Endothelial cell of umbilical vein (primary cell): ENCODE results near the gene CTBP2. TPM values are rescaled to one million over a fixed set of nuclear protein-coding genes. Genes with fewer than 3 reads are reported as not detected.
"Not testable (repeated sequence)": the region's sequence is repeated elsewhere in the genome, so short reads cannot be mapped to it uniquely, and the experiment has no call there.

Experiments
- BruUV-seq: library from RNA; stranded (reverse); fragments of 400-500 nt; replicated peaks from 2 replicates; lab custom pipeline; 2021; lab: Mats Ljungman, UMichigan
- CTCF ChIA-PET: fragments of 300-600, 350-600 bp; sonication (Branson Sonifier 250); formaldehyde crosslinking; loops from one replicate; lab custom pipeline; 2021; ENCODE audit warnings: antibody characterized with exemption, inconsistent platforms; lab: Charles Lee
- POLR2A ChIA-PET: fragments of 300-600, 350-600 bp; sonication (Branson Sonifier 250); formaldehyde crosslinking; loops from one replicate; lab custom pipeline; 2021; ENCODE audit warnings: antibody characterized with exemption, inconsistent platforms; lab: Charles Lee
- DNase-seq: peaks from one replicate; pipeline ENCODE4 v3.0.0-alpha.2; 2011; ENCODE audit warnings: low read depth, low spot score
- FAIRE-seq: peaks from 2 replicates; lab custom pipeline; 2011; peaks lifted over from hg19 to GRCh38; lab: Jason Lieb, UNC
- H2AFZ ChIP-seq: 2 replicates; pipeline ENCODE4 v1.6.0; 2012; ENCODE audit warnings: low read depth, low read length, control low read depth, inconsistent platforms
- H3K27ac ChIP-seq: 2 replicates; pipeline ENCODE4 v1.5.1; 2011; ENCODE audit warnings: low read depth, mild to moderate bottlenecking, control low read depth, low read length, moderate library complexity; ENCODE audit not compliant: insufficient read depth
- H3K27me3 ChIP-seq, 2 experiments: 2 replicates each; pipeline versions ENCODE4 v1.6.0 to v1.6.1; 2011; ENCODE audit warnings: low read length in 2 of 2, mixed read lengths in 1 of 2; ENCODE audit not compliant: control insufficient read depth in 2 of 2, insufficient read depth in 2 of 2
- H3K36me3 ChIP-seq, 2 experiments: 2 replicates in 1 of 2; 3 replicates in 1 of 2; pipeline ENCODE4 v1.5.1; 2011; ENCODE audit warnings: low read length in 2 of 2, mild to moderate bottlenecking in 1 of 2, moderate library complexity in 1 of 2; ENCODE audit not compliant: control insufficient read depth in 2 of 2, insufficient read depth in 2 of 2; ENCODE audit errors: extremely low read depth in 1 of 2
- H3K4me1 ChIP-seq: 3 replicates; pipeline ENCODE4 v1.5.1; 2011; ENCODE audit warnings: mild to moderate bottlenecking, low read length; ENCODE audit not compliant: control insufficient read depth, insufficient read depth; ENCODE audit errors: extremely low read depth
- H3K4me2 ChIP-seq: 2 replicates; pipeline ENCODE4 v1.6.1; 2011; ENCODE audit warnings: low read length, control low read depth, mixed read lengths; ENCODE audit not compliant: insufficient read depth
- H3K4me3 ChIP-seq, 3 experiments: fragments of 200-600 bp in 1 of 3; sonication (generic), shearing (Covaris generic) in 1 of 3; replicated peaks in 1 of 3; 2 replicates each; pipeline ENCODE4 v1.5.1; 2011 to 2016; ENCODE audit warnings: control low read depth in 3 of 3, low read length in 3 of 3, mild to moderate bottlenecking in 2 of 3, inconsistent platforms in 1 of 3, low read depth in 1 of 3, moderate library complexity in 1 of 3; ENCODE audit not compliant: insufficient read depth in 1 of 3
- H3K79me2 ChIP-seq: 2 replicates; pipeline ENCODE4 v1.6.0; 2012; ENCODE audit warnings: low read length, inconsistent platforms; ENCODE audit not compliant: control insufficient read depth, insufficient read depth
- H3K9ac ChIP-seq: replicated peaks from 2 replicates; pipeline ENCODE3; 2011; ENCODE audit warnings: low read length, control low read depth; ENCODE audit not compliant: insufficient read depth; ENCODE audit errors: extremely low read depth
- H3K9me1 ChIP-seq: replicated peaks from 3 replicates; pipeline ENCODE4 v1.6.0; 2011; ENCODE audit warnings: mild to moderate bottlenecking, low read length; ENCODE audit not compliant: control insufficient read depth, insufficient read depth; ENCODE audit errors: extremely low read depth
- H3K9me3 ChIP-seq: replicated peaks from 2 replicates; pipeline ENCODE4 v1.5.1; 2012; ENCODE audit warnings: low read length, inconsistent platforms; ENCODE audit not compliant: control insufficient read depth, insufficient read depth
- H4K20me1 ChIP-seq: replicated peaks from 2 replicates; pipeline ENCODE3; 2011; ENCODE audit warnings: mild to moderate bottlenecking, low read length; ENCODE audit not compliant: control insufficient read depth, insufficient read depth; ENCODE audit errors: extremely low read depth
- CTCF ChIP-seq, 2 donors: IDR thresholded peaks; 1 replicate in 1 of 2; 2 replicates in 1 of 2; pipeline ENCODE4 v1.5.1; 2011; ENCODE audit warnings: low read length in 2 of 2, mild to moderate bottlenecking in 2 of 2, moderate library complexity in 2 of 2, control low read depth in 1 of 2, inconsistent platforms in 1 of 2, low read depth in 1 of 2; ENCODE audit not compliant: insufficient read depth in 1 of 2; ENCODE audit errors: extremely low read depth in 1 of 2
- EZH2 ChIP-seq: IDR thresholded peaks from 2 replicates; pipeline ENCODE4 v1.6.1; 2012; ENCODE audit warnings: borderline replicate concordance, low read depth, mild to moderate bottlenecking, moderate library complexity, low read length, inconsistent platforms; ENCODE audit not compliant: severe bottlenecking
- FOS ChIP-seq: IDR thresholded peaks from 2 replicates; pipeline ENCODE4 v1.6.1; 2011; ENCODE audit warnings: mild to moderate bottlenecking, low read length, moderate library complexity, borderline replicate concordance; ENCODE audit not compliant: insufficient read depth
- GATA2 ChIP-seq: IDR thresholded peaks from 2 replicates; pipeline ENCODE4 v1.7.0; 2011; ENCODE audit warnings: low read depth, mild to moderate bottlenecking, moderate library complexity, mixed read lengths, low read length; ENCODE audit not compliant: insufficient read length, insufficient read depth
- JUN ChIP-seq: IDR thresholded peaks from 2 replicates; pipeline ENCODE4 v1.6.1; 2011; ENCODE audit warnings: borderline replicate concordance, low read depth; ENCODE audit not compliant: insufficient read length, insufficient read depth
- MAX ChIP-seq: IDR thresholded peaks from 2 replicates; pipeline ENCODE4 v1.6.1; 2011; ENCODE audit not compliant: insufficient read depth, insufficient read length
- MYC ChIP-seq: IDR thresholded peaks from one replicate; pipeline ENCODE4 v1.6.1; 2011; ENCODE audit warnings: mild to moderate bottlenecking, low read depth, low read length
- POLR2A ChIP-seq: IDR thresholded peaks from 2 replicates; pipeline ENCODE4 v1.6.1; 2012; ENCODE audit warnings: low read depth, mild to moderate bottlenecking, control low read depth, low read length
- POLR2AphosphoS5 ChIP-seq: IDR thresholded peaks from 2 replicates; pipeline ENCODE4 v1.6.1; 2012; ENCODE audit warnings: low read depth, mild to moderate bottlenecking, control low read depth, low read length, moderate library complexity; ENCODE audit not compliant: insufficient read depth
- dilution Hi-C: fragments of 300-500 bp; cut with MboI; formaldehyde crosslinking; loops from one replicate; pipeline ENCODE4 v1.15.0; 2019; ENCODE audit warnings: low sequenced_read_pairs; ENCODE audit not compliant: extremely low pct_ligation_motif_present
- intact Hi-C: fragments of 100-400 bp; cut with micrococcal nuclease; formaldehyde crosslinking; loops from one replicate; pipeline ENCODE4 v1.10.0; 2022
- polyA plus RNA-seq, 4 experiments: library from polyadenylated mRNA; depleted of rRNA in 3 of 4; stranded (reverse) in 3 of 4; unstranded in 1 of 4; fragments of >200 nt; gene quantifications; 2 replicates each; pipeline versions ENCODE4 v1.2.1 to v1.2.3, GENCODE V29; 2011 to 2012; ENCODE audit warnings: missing spikeins in 1 of 4
- total RNA-seq: library from RNA; stranded (reverse); gene quantifications from 2 replicates; pipeline ENCODE4 v1.2.3, GENCODE V29; 2021

The CTBP2 gene
- total and polyA plus RNA-seq, 2 donors (not counting 3 experiments of a cell fraction or from before 2014, with no cell fraction given) = 118 to 128 TPM

GRCh38 chr10:125151170-125151552 is 9.2 kb downstream of the CTBP2 start:
- H3K9ac ChIP-seq = no peak overlapping the region
- H4K20me1 ChIP-seq = no peaks in the 10 kb centered on the region
- H3K79me2 ChIP-seq = peaks cover 100% of the 10 kb centered on the region
- peaks cover 0 to 19% of the 10 kb centered on the region in 2 experiments for H3K36me3 ChIP-seq
- H3K4me3 ChIP-seq = no peak overlapping the region
- ChIA-PET CTCF (no interaction called here), POLR2A (no interaction called here)
- BruUV-seq = no TSS peak
- TF ChIP-seq FOS (no peak), POLR2AphosphoS5 (no peak), CTCF (IDR thresholded peaks at IDR 0.05; ENCODE audit: extremely low read depth in 1 of 2, insufficient read depth in 1 of 2, low read depth in 1 of 2, low read length in 2 of 2) (no peak), POLR2A (no peak), MYC (no peak), MAX (no peak), JUN (no peak), GATA2 (no peak), EZH2 (no peak)
- no peaks in the 10 kb centered on the region for H3K9me3 ChIP-seq
- no peak for DNase-seq
- intact Hi-C loops (no loop called here), dilution Hi-C loops (no loop called here)
- H3K4me2 ChIP-seq = no peak overlapping the region
- peaks cover 66% of the 10 kb centered on the region for H3K4me1 ChIP-seq
- H3K9me1 ChIP-seq = no peaks in the 10 kb centered on the region
- no peaks in the 10 kb centered on the region for H3K27me3 ChIP-seq
- no peak overlapping the region for H2AFZ ChIP-seq
- no peak overlapping the region for H3K27ac ChIP-seq
- no peak for FAIRE-seq

- H3K4me1 ChIP-seq = peaks cover 60% of the 10 kb centered on the region
- H4K20me1 ChIP-seq, H2AFZ ChIP-seq, POLR2A ChIA-PET, H3K9me3 ChIP-seq, dilution Hi-C loops, intact Hi-C loops, H3K4me3 ChIP-seq, BruUV-seq, H3K4me2 ChIP-seq, H3K9ac ChIP-seq, DNase-seq, H3K27me3 ChIP-seq, H3K9me1 ChIP-seq: not testable (repeated sequence)
- FAIRE-seq = peak; percentile 94
- CTCF ChIA-PET = interaction anchor here (0.7 kb wide), 1 partner anchor 193 kb away, joined by 3 read pairs; no protein-coding TSS in a partner anchor
- H3K27ac ChIP-seq = peak overlapping the region; percentile 72
- peaks cover 100% of the 10 kb centered on the region for H3K79me2 ChIP-seq
- H3K36me3 ChIP-seq = peaks cover 0 to 19% of the 10 kb centered on the region in 2 experiments
These were observed 9.8 kb downstream of the CTBP2 start for GRCh38 chr10:125150376-125151083.
